ENCODE data around the gene COL28A1. TPM values are rescaled to one million over a fixed set of nuclear protein-coding genes. Genes with fewer than 3 reads are reported as not detected.

The COL28A1 gene
- total and polyA plus RNA-seq, 2 of the 13 experiments (the other 11 are each of a cell fraction or from before 2014, with no cell fraction given) = 0.07 to 0.15 TPM

DNA sequence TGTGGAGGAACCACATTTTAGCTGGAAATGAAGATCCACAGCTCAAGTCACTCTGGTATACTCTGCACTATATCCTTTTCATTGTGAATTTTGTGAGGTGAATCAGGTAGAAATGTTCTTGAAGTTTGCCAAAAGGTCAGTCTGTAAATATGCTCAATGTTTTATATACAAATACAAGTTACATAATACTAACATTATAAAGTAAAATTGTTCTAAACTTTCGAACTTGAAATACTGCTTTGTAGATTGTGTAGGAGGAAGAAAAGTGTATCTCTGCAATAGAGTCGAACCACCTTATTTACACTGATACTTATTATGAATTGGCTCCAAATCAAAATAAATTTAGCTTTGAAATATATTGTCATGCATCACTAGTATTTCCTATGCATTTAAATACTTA, 38.0 kb upstream of the COL28A1 start:
- BruUV-seq (replicated peaks) = no TSS peak
- Histone ChIP-seq H3K27me3 (ENCODE audit: control insufficient read depth in 1 of 2, insufficient read depth in 2 of 2, low read length in 2 of 2) (no peaks in the 10 kb centered on the region), H3K27ac (ENCODE audit: extremely low read length, insufficient read depth, low read length) (no peak overlapping the region), H3K9me3 (ENCODE audit: low read length) (no peaks in the 10 kb centered on the region), H3K4me3 (replicated peaks in 1 of 3; ENCODE audit: insufficient read depth in 1 of 3, low read depth in 2 of 3, low read length in 3 of 3) (no peak overlapping the region), H4K20me1 (ENCODE audit: insufficient read depth, low read length) (no peaks in the 10 kb centered on the region), H3K4me1 (ENCODE audit: insufficient read depth, low read length) (peaks cover 15% of the 10 kb centered on the region), H3K79me2 (ENCODE audit: insufficient read depth, low read length) (peaks cover 37% of the 10 kb centered on the region), H3K36me3 (replicated peaks in 1 of 2; ENCODE audit: control insufficient read depth in 1 of 2, insufficient read depth in 2 of 2, low read length in 2 of 2) (peaks cover 3 to 21% of the 10 kb centered on the region in 2 experiments; a peak in 4 of 5 replicates), H2AFZ (ENCODE audit: low read length) (no peak overlapping the region), H3K9ac (ENCODE audit: insufficient read depth, low read depth, low read length) (no peak overlapping the region), H3K4me2 (ENCODE audit: low read depth, low read length) (no peak overlapping the region)
- ATAC-seq = no peak
- POLR2A ChIA-PET = no interaction called here
- intact Hi-C loops (cut with micrococcal nuclease; ENCODE audit: unreplicated experiment) (no loop called here), in situ Hi-C loops (cut with HindIII; ENCODE audit: extremely low pct_ligation_motif_present, low pct_unique_long_range_greater_than_20kb) (no loop called here)
- FAIRE-seq = no peak
- no peak for DNase-seq (ENCODE audit: low spot score)
- 93% methylated on average over 2 of the region's 2 CpGs for WGBS (ENCODE audit: low lambda C conversion rate)
- CTCF ChIA-PET (ENCODE audit: low intra/inter-chr PET ratio, low total read pairs) = no interaction called here
- TF ChIP-seq FIP1L1 (IDR thresholded peaks at IDR 0.05; ENCODE audit: borderline replicate concordance, insufficient read depth, low read depth, low read length) (no peak), FOXC1 (CRISPR knock-in tag; IDR thresholded peaks at IDR 0.05; ENCODE audit: borderline replicate concordance) (no peak), SMAD3 (CRISPR knock-in tag; IDR thresholded peaks at IDR 0.05) (no peak), MYNN (CRISPR knock-in tag; IDR thresholded peaks at IDR 0.05; ENCODE audit: low read depth) (no peak), SIN3B (IDR thresholded peaks at IDR 0.05; ENCODE audit: low read length) (no peak), MED8 (CRISPR knock-in tag; IDR thresholded peaks at IDR 0.05; ENCODE audit: insufficient replicate concordance) (no peak), ZBTB7B (CRISPR knock-in tag; IDR thresholded peaks at IDR 0.05) (no peak), NFIB (CRISPR knock-in tag; IDR thresholded peaks at IDR 0.05; ENCODE audit: borderline replicate concordance) (no peak), POGZ (CRISPR knock-in tag; IDR thresholded peaks at IDR 0.05) (no peak), TP53 (CRISPR knock-in tag; conservative IDR thresholded peaks at IDR 0.05) (no peak)
- TF ChIP-seq, protein P1, sequence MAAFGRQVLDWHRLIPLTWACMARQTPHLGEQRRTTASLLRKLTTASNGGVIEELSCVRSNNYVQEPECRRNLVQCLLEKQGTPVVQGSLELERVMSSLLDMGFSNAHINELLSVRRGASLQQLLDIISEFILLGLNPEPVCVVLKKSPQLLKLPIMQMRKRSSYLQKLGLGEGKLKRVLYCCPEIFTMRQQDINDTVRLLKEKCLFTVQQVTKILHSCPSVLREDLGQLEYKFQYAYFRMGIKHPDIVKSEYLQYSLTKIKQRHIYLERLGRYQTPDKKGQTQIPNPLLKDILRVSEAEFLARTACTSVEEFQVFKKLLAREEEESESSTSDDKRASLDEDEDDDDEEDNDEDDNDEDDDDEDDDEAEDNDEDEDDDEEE (CRISPR knock-in tag; IDR thresholded peaks at IDR 0.05) = no peak
- TF ChIP-seq, protein P2, sequence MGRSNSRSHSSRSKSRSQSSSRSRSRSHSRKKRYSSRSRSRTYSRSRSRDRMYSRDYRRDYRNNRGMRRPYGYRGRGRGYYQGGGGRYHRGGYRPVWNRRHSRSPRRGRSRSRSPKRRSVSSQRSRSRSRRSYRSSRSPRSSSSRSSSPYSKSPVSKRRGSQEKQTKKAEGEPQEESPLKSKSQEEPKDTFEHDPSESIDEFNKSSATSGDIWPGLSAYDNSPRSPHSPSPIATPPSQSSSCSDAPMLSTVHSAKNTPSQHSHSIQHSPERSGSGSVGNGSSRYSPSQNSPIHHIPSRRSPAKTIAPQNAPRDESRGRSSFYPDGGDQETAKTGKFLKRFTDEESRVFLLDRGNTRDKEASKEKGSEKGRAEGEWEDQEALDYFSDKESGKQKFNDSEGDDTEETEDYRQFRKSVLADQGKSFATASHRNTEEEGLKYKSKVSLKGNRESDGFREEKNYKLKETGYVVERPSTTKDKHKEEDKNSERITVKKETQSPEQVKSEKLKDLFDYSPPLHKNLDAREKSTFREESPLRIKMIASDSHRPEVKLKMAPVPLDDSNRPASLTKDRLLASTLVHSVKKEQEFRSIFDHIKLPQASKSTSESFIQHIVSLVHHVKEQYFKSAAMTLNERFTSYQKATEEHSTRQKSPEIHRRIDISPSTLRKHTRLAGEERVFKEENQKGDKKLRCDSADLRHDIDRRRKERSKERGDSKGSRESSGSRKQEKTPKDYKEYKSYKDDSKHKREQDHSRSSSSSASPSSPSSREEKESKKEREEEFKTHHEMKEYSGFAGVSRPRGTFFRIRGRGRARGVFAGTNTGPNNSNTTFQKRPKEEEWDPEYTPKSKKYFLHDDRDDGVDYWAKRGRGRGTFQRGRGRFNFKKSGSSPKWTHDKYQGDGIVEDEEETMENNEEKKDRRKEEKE (IDR thresholded peaks at IDR 0.05) = no peak
- TF ChIP-seq, protein P3, sequence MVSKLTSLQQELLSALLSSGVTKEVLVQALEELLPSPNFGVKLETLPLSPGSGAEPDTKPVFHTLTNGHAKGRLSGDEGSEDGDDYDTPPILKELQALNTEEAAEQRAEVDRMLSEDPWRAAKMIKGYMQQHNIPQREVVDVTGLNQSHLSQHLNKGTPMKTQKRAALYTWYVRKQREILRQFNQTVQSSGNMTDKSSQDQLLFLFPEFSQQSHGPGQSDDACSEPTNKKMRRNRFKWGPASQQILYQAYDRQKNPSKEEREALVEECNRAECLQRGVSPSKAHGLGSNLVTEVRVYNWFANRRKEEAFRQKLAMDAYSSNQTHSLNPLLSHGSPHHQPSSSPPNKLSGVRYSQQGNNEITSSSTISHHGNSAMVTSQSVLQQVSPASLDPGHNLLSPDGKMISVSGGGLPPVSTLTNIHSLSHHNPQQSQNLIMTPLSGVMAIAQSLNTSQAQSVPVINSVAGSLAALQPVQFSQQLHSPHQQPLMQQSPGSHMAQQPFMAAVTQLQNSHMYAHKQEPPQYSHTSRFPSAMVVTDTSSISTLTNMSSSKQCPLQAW (CRISPR knock-in tag; IDR thresholded peaks at IDR 0.05) = no peak
- TF ChIP-seq, protein P4, sequence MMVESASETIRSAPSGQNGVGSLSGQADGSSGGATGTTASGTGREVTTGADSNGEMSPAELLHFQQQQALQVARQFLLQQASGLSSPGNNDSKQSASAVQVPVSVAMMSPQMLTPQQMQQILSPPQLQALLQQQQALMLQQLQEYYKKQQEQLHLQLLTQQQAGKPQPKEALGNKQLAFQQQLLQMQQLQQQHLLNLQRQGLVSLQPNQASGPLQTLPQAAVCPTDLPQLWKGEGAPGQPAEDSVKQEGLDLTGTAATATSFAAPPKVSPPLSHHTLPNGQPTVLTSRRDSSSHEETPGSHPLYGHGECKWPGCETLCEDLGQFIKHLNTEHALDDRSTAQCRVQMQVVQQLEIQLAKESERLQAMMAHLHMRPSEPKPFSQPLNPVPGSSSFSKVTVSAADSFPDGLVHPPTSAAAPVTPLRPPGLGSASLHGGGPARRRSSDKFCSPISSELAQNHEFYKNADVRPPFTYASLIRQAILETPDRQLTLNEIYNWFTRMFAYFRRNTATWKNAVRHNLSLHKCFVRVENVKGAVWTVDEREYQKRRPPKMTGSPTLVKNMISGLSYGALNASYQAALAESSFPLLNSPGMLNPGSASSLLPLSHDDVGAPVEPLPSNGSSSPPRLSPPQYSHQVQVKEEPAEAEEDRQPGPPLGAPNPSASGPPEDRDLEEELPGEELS (CRISPR knock-in tag; IDR thresholded peaks at IDR 0.05) = no peak
- TF ChIP-seq, protein P5, sequence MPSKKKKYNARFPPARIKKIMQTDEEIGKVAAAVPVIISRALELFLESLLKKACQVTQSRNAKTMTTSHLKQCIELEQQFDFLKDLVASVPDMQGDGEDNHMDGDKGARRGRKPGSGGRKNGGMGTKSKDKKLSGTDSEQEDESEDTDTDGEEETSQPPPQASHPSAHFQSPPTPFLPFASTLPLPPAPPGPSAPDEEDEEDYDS (CRISPR knock-in tag; IDR thresholded peaks at IDR 0.05) = no peak
- TF ChIP-seq, protein P6, sequence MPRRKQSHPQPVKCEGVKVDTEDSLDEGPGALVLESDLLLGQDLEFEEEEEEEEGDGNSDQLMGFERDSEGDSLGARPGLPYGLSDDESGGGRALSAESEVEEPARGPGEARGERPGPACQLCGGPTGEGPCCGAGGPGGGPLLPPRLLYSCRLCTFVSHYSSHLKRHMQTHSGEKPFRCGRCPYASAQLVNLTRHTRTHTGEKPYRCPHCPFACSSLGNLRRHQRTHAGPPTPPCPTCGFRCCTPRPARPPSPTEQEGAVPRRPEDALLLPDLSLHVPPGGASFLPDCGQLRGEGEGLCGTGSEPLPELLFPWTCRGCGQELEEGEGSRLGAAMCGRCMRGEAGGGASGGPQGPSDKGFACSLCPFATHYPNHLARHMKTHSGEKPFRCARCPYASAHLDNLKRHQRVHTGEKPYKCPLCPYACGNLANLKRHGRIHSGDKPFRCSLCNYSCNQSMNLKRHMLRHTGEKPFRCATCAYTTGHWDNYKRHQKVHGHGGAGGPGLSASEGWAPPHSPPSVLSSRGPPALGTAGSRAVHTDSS (CRISPR knock-in tag; conservative IDR thresholded peaks at IDR 0.05) = no peak

All from HepG2 (cell line).